ENCODE results near the gene UBXN2A. TPM values are rescaled to one million over a fixed set of nuclear protein-coding genes. Genes with fewer than 3 reads are reported as not detected.
"Not testable (repeated sequence)": the region's sequence is repeated elsewhere in the genome, so short reads cannot be mapped to it uniquely, and the experiment has no call there.

UBXN2A gene
- total RNA-seq, 1 donor from 2014 or later = 16.7 TPM

DNA sequence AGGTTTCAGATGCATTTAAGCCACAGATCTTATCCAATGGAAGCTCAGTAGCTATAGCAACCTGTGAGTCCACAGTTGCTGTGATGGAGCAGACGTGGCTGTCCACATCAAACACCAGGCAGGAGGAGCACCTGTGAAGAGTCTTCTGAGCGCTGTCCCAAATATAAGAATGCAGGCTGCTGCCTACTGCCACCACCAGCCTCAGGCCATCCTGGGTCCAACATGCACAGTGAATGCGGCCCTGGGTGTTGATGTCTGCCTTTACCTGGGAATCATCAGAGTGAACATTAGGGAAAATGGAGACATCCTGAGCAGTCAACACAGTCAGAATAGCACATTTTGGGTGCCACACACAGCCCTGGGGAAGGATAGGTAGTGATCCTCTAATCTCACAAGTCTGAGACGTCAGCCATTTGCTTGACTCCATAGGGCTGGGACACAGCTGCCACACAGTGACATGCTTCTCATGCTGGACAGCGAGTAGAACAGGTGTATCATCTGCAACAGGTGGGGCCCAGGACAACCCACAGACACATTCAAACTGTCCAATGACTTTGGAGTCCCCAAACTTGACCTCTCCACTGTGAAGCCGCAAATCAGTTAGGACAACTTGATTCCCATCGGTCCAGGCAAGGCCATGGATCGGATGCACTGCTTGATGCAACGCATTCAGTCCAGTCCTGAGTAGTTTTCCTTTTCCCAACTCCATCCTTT, 98.7 kb downstream of the UBXN2A start:
- Histone ChIP-seq H3K4me3 (ENCODE audit: low read length in 3 of 3) (no peak overlapping the region), H3K27ac (ENCODE audit: low read depth, low read length) (no peak overlapping the region), H3K9me3 (ENCODE audit: control insufficient read depth in 3 of 3, low read length in 3 of 3) (no peaks in the 10 kb centered on the region), H3K36me3 (ENCODE audit: control insufficient read depth in 3 of 3, insufficient read depth in 3 of 3, low read length in 3 of 3) (peaks cover 14 to 26% (median 21%) of the 10 kb centered on the region in 3 donors), H3K9ac (ENCODE audit: low read depth in 1 of 3, low read length in 3 of 3) (no peak overlapping the region), H3K27me3 (ENCODE audit: control insufficient read depth in 3 of 3, insufficient read depth in 3 of 3, low read length in 3 of 3) (no peaks in the 10 kb centered on the region), H3K4me1 (ENCODE audit: control insufficient read depth in 3 of 3, insufficient read depth in 3 of 3, low read length in 3 of 3) (no peaks in the 10 kb centered on the region)

DNA sequence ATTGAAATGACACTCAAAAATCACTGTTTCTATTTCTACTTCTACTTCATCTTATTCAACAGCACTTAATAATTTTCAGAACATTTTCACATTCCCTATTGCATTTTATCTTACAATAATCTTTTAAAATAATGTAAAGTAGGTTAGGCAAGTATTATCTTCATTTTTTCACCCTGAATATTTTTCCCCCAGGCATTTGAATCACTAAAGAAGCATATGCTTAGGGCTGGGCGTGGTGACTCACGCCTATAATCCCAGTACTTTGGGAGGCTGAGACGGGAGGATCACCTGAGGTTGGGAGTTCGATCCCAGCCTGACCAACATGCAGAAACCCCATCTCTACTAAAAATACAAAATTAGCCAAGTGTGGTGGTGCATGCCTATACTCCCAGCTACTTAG, 100.2 kb downstream of the UBXN2A start:
- H3K4me1 ChIP-seq (ENCODE audit: control insufficient read depth in 3 of 3, insufficient read depth in 3 of 3, low read length in 3 of 3) = no peaks in the 10 kb centered on the region

DNA sequence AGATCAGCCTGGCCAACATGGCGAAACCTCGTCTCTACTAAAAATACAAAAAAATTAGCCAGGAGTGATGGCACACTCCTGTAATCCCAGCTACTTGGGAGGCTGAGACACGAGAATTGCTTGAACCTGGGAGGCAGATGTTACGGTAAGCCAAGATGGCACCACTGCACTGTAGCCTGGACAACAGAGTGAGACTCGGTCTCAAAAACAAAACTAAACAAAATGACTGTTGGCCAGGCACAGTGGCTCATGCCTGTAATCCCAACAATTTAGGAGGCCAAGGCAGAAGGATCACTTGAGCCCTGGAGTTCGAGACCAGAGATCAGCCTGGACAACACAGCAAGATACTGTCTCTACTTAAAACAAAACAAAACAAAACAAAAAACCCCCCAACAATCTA, 102.9 kb downstream of the UBXN2A start:
- not testable (repeated sequence) for H3K27ac ChIP-seq (ENCODE audit: low read depth, low read length); H3K27me3 ChIP-seq (ENCODE audit: control insufficient read depth in 3 of 3, insufficient read depth in 3 of 3, low read length in 3 of 3); H3K9me3 ChIP-seq (ENCODE audit: control insufficient read depth in 3 of 3, low read length in 3 of 3); H3K9ac ChIP-seq (ENCODE audit: low read depth in 1 of 3, low read length in 3 of 3); H3K4me3 ChIP-seq (ENCODE audit: low read length in 3 of 3)
- H3K36me3 ChIP-seq (ENCODE audit: control insufficient read depth in 3 of 3, insufficient read depth in 3 of 3, low read length in 3 of 3) = peaks cover 7 to 12% (median 12%) of the 10 kb centered on the region in 3 donors
- H3K4me1 ChIP-seq (ENCODE audit: control insufficient read depth in 3 of 3, insufficient read depth in 3 of 3, low read length in 3 of 3) = peaks cover 4 to 12% (median 9%) of the 10 kb centered on the region in 3 donors

More for the DNA sequence above, 100.2 kb downstream of the UBXN2A start:
- Histone ChIP-seq H3K27ac (ENCODE audit: low read depth, low read length) (no peak overlapping the region), H3K36me3 (ENCODE audit: control insufficient read depth in 3 of 3, insufficient read depth in 3 of 3, low read length in 3 of 3) (peaks cover 14 to 26% (median 21%) of the 10 kb centered on the region in 3 donors), H3K4me3 (ENCODE audit: low read length in 3 of 3) (no peak overlapping the region), H3K9me3 (ENCODE audit: control insufficient read depth in 3 of 3, low read length in 3 of 3) (no peaks in the 10 kb centered on the region), H3K27me3 (ENCODE audit: control insufficient read depth in 3 of 3, insufficient read depth in 3 of 3, low read length in 3 of 3) (no peaks in the 10 kb centered on the region), H3K9ac (ENCODE audit: low read depth in 1 of 3, low read length in 3 of 3) (no peak overlapping the region)

DNA sequence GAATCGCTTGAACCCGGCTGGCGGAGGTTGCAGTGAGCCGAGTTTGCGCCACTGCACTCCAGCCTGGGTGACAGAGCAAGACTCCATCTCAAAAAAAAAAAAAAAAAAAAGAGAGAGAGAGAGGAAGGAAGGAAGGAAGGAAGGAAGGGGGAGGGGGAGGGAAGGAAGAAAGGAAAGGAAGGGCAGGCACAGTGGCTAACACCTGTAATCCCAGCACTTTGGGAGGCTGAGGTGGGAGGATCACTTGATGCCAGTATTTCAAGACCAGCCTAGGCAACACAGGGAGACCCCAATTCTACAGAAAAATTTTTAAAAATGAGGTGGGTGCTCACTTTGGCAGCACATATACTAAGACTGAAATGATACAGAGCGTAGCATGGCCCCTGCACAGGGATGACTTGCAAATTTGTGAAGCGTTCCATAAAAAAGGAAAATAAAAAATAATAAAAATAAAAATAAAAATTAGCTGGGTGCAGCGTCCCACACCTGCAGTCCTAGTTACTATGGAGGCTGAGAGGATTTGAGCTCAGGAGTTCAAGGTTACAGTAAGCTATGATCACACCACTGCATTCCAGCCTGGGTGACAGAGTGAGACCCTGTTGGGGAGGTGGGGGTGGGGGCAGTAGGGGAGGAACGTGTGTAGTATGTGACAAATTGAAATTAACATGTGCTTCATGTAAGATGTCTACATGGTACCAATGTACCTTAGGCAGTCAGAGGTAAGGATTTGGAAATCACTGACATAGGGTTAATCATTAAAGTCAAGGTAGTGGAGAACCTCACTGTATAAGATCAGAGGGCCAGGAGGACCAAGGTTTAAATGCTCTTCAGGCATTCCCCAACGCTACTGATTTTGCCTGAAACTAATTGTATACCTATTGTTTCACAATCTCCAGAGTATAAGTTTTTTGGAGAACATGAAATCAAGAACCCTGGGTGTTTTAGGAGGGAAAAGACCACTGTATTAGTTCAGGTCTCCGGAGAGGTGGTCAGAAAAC, 105.5 kb downstream of the UBXN2A start:
- H3K9ac ChIP-seq (ENCODE audit: low read depth in 1 of 3, low read length in 3 of 3) = no peak overlapping the region
- H3K4me3 ChIP-seq (ENCODE audit: low read length in 3 of 3) = peak overlapping the region in 1 of 3 donors; percentile 97

DNA sequence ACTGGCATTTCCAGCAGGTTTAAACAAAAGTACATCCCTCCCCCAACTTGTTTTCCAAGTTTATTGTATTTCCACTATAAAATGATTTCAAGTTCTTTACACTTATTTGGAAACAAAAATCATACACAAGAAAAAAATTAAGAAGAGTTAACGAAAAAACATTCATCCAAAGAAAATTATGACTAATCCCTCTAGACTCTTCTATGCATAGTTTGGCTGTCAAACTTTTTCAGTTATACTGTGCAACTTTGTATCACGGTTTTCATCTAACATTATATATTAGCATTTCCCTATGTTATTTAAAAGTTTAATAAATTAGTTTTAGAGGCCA, 106.3 kb downstream of the UBXN2A start:
- peaks cover 9 to 22% (median 21%) of the 10 kb centered on the region in 3 donors for H3K4me1 ChIP-seq (ENCODE audit: control insufficient read depth in 3 of 3, insufficient read depth in 3 of 3, low read length in 3 of 3)
- H3K27ac ChIP-seq (ENCODE audit: low read depth, low read length) = peak overlapping the region; percentile 49
- H3K9ac ChIP-seq (ENCODE audit: low read depth in 1 of 3, low read length in 3 of 3) = peak overlapping the region; percentile 82 to 87 (median 85)
- no peaks in the 10 kb centered on the region for H3K9me3 ChIP-seq (ENCODE audit: control insufficient read depth in 3 of 3, low read length in 3 of 3)
- no peaks in the 10 kb centered on the region for H3K36me3 ChIP-seq (ENCODE audit: control insufficient read depth in 3 of 3, insufficient read depth in 3 of 3, low read length in 3 of 3)
- H3K4me3 ChIP-seq (ENCODE audit: low read length in 3 of 3) = peak overlapping the region; percentile 82 to 97 (median 86)
- H3K27me3 ChIP-seq (ENCODE audit: control insufficient read depth in 3 of 3, insufficient read depth in 3 of 3, low read length in 3 of 3) = peaks cover 0 to 11% (median 5%) of the 10 kb centered on the region in 3 donors

More for the DNA sequence above, 105.5 kb downstream of the UBXN2A start:
- no peaks in the 10 kb centered on the region for H3K9me3 ChIP-seq (ENCODE audit: control insufficient read depth in 3 of 3, low read length in 3 of 3)
- H3K27ac ChIP-seq (ENCODE audit: low read depth, low read length) = no peak overlapping the region
- H3K4me1 ChIP-seq (ENCODE audit: control insufficient read depth in 3 of 3, insufficient read depth in 3 of 3, low read length in 3 of 3) = peaks cover 9 to 22% (median 21%) of the 10 kb centered on the region in 3 donors
- no peaks in the 10 kb centered on the region for H3K36me3 ChIP-seq (ENCODE audit: control insufficient read depth in 3 of 3, insufficient read depth in 3 of 3, low read length in 3 of 3)
- H3K27me3 ChIP-seq (ENCODE audit: control insufficient read depth in 3 of 3, insufficient read depth in 3 of 3, low read length in 3 of 3) = peaks cover 0 to 11% (median 5%) of the 10 kb centered on the region in 3 donors

DNA sequence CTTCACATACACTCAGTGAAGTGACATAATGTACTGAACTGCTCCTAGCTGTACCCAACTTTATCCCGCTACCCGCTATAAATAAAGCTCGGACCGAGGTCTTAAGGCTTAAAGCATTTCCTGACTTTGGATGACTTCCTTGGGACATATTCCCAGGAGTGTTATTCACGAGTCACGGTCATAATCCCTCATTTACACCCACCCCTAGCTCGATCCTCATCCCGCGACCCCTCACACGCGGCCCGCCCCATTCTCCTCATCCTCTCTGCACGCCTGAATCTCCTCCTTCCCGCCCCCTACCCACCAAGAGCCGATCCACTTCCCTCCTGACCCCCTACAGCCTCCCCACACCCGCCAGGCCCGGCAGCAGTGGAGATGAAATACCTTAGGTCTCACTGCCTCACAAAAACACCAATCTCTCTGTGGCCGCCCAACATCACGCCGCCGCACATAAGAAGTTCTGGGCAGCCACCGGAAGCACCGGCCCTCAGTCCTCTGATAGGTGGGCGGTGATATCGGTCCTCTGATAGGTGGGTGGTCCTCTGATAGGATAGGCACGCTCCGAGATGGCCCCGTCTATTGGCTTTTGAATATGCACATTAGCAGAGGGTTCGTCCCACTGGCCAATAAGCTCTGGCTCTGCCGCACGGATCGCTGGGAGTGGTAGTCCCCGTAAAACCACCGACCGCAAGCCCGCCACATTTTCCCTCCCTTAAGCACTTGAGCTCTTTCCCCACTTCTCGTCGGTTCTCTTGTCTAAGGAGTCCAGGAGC, 106.9 kb downstream of the UBXN2A start, which contains the start of gene WDCP:
Gene WDCP, minus strand, starts transcription at position 462 of the 773 bp plus-strand sequence. CDS start 7,897 bp downstream, outside the sequence.
- peaks cover 0 to 11% (median 5%) of the 10 kb centered on the region in 3 donors for H3K27me3 ChIP-seq (ENCODE audit: control insufficient read depth in 3 of 3, insufficient read depth in 3 of 3, low read length in 3 of 3)
- H3K27ac ChIP-seq (ENCODE audit: low read depth, low read length) = peak within 1 kb of the TSS; percentile 49
- H3K4me1 ChIP-seq (ENCODE audit: control insufficient read depth in 3 of 3, insufficient read depth in 3 of 3, low read length in 3 of 3) = peaks cover 9 to 22% (median 21%) of the 10 kb centered on the region in 3 donors
- peak within 1 kb of the TSS; percentile 82 to 87 (median 85) for H3K9ac ChIP-seq (ENCODE audit: low read depth in 1 of 3, low read length in 3 of 3)
- H3K4me3 ChIP-seq (ENCODE audit: low read length in 3 of 3) = peak within 1 kb of the TSS; percentile 82 to 97 (median 86)
- no peaks in the 10 kb centered on the region for H3K9me3 ChIP-seq (ENCODE audit: control insufficient read depth in 3 of 3, low read length in 3 of 3)
- H3K36me3 ChIP-seq (ENCODE audit: control insufficient read depth in 3 of 3, insufficient read depth in 3 of 3, low read length in 3 of 3) = no peaks in the 10 kb centered on the region

DNA sequence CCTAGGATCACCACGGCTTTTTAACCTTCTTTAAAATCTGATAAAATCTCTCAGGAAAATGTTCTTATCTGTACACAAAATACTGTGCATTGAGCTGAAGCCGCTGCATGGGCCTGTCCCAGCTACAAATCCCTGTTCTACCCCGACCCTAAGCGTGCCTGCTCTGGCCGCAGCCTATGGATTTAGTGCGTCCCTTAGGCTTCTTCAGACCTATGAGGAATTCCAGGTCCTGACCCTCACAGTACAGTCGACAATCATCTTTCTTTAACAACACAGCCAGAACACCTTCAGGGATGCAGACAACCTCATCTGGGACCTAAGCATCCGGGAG, 107.4 kb downstream of the UBXN2A start:
- Histone ChIP-seq H3K4me3 (ENCODE audit: low read length in 3 of 3) (peak overlapping the region; percentile 63 to 82 (median 66)), H3K27ac (ENCODE audit: low read depth, low read length) (no peak overlapping the region), H3K36me3 (ENCODE audit: control insufficient read depth in 3 of 3, insufficient read depth in 3 of 3, low read length in 3 of 3) (no peaks in the 10 kb centered on the region), H3K9ac (ENCODE audit: low read depth in 1 of 3, low read length in 3 of 3) (peak overlapping the region in 2 of 3 donors; percentile 82 to 85), H3K4me1 (ENCODE audit: control insufficient read depth in 3 of 3, insufficient read depth in 3 of 3, low read length in 3 of 3) (peaks cover 9 to 22% (median 21%) of the 10 kb centered on the region in 3 donors), H3K27me3 (ENCODE audit: control insufficient read depth in 3 of 3, insufficient read depth in 3 of 3, low read length in 3 of 3) (peaks cover 0 to 11% (median 5%) of the 10 kb centered on the region in 3 donors), H3K9me3 (ENCODE audit: control insufficient read depth in 3 of 3, low read length in 3 of 3) (no peaks in the 10 kb centered on the region)

DNA sequence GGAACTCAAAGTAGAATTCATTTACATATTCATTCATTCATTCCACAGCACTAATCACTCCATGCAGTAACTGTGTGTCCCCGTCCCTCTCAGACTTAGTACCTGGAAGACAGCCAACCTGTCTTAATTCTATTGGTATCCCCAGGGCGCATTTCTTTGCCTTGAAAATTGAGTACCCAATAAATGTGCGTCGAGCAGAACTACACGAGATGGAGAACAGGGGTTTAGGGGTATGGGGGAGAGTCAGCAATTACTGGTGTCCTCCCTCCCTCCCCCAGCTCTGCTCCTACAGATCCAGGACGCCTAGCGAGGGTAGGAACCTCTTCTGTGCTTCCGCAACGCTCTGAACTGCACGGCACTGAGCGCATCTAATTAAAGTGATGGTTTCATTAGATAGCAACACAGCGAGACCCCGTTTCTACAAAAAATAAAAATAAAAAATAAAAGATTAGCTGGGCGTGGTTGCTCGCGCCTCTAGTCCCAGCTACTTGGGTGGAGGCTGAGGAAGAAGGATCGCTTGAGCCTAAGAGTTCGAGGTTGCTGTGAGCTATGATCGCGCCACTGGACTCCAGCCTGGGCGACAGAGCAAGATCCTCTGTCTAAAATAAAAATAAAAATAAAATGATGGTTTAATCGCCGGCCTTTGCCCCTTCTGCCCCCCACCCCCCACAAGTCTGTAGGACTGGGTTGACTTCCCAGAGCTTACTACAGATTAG, 108.7 kb downstream of the UBXN2A start:
- no peak overlapping the region for H3K27ac ChIP-seq (ENCODE audit: low read depth, low read length)
- peak overlapping the region in 1 of 3 donors; percentile 35 for H3K9ac ChIP-seq (ENCODE audit: low read depth in 1 of 3, low read length in 3 of 3)
- H3K36me3 ChIP-seq (ENCODE audit: control insufficient read depth in 3 of 3, insufficient read depth in 3 of 3, low read length in 3 of 3) = no peaks in the 10 kb centered on the region
- H3K27me3 ChIP-seq (ENCODE audit: control insufficient read depth in 3 of 3, insufficient read depth in 3 of 3, low read length in 3 of 3) = peaks cover 0 to 11% (median 5%) of the 10 kb centered on the region in 3 donors
- H3K4me3 ChIP-seq (ENCODE audit: low read length in 3 of 3) = peak overlapping the region; percentile 45 to 67 (median 49)
- no peaks in the 10 kb centered on the region for H3K9me3 ChIP-seq (ENCODE audit: control insufficient read depth in 3 of 3, low read length in 3 of 3)
- peaks cover 9 to 22% (median 21%) of the 10 kb centered on the region in 3 donors for H3K4me1 ChIP-seq (ENCODE audit: control insufficient read depth in 3 of 3, insufficient read depth in 3 of 3, low read length in 3 of 3)

All from skeletal muscle tissue (tissue), 4 donors.